ENCODE results near the gene PGGHG.

The PGGHG gene

GRCh38 chr11:334264-334994 is 45.5 kb downstream of the PGGHG start:
- Histone ChIP-seq H3K4me2 (ENCODE audit: low read length) (no peak overlapping the region), H2AFZ (ENCODE audit: low read length) (no peak overlapping the region), H3K36me3 (ENCODE audit: insufficient read depth, low read length) (peaks cover 5% of the 10 kb centered on the region; the same call in 1 of the 2 replicates), H3K79me2 (ENCODE audit: insufficient read depth, low read length) (no peaks in the 10 kb centered on the region), H3F3A (ENCODE audit: insufficient read depth, low read length) (no peaks in the 10 kb centered on the region), H4K20me1 (ENCODE audit: insufficient read depth, low read length) (no peaks in the 10 kb centered on the region), H3K27ac (ENCODE audit: low read depth, low read length, poor library complexity, severe bottlenecking) (no peak overlapping the region), H3K9me2 (ENCODE audit: low read depth, low read length) (no peaks in the 10 kb centered on the region), H3K27me3 (ENCODE audit: insufficient read depth, low read length) (peaks cover 3% of the 10 kb centered on the region; the same call in 1 of the 2 replicates), H3K4me1 (ENCODE audit: insufficient read depth, low read length, severe bottlenecking) (peaks cover 36% of the 10 kb centered on the region), H3K9ac (ENCODE audit: low read length) (no peak overlapping the region), H3K9me3 (ENCODE audit: low read length) (peaks cover 8% of the 10 kb centered on the region; the same call in 1 of the 2 replicates), H3K4me3 (ENCODE audit: low read depth, low read length, poor library complexity, severe bottlenecking) (no peak overlapping the region)
- no peak for TF ChIP-seq EZH2 (IDR thresholded peaks at IDR 0.05; ENCODE audit: borderline replicate concordance, low read length)
- TF ChIP-seq CTCF (IDR thresholded peaks at IDR 0.05; ENCODE audit: low read length) = no peak

- peaks cover 33% of the 10 kb centered on the region for H3K4me1 ChIP-seq (ENCODE audit: insufficient read depth, low read length, severe bottlenecking)
- no peak overlapping the region for H3K9ac ChIP-seq (ENCODE audit: low read length)
- peaks cover 8% of the 10 kb centered on the region; the same call in 1 of the 2 replicates for H3K9me3 ChIP-seq (ENCODE audit: low read length)
- H3K4me2 ChIP-seq (ENCODE audit: low read length) = no peak overlapping the region
- no peaks in the 10 kb centered on the region for H4K20me1 ChIP-seq (ENCODE audit: insufficient read depth, low read length)
- TF ChIP-seq EZH2 (IDR thresholded peaks at IDR 0.05; ENCODE audit: borderline replicate concordance, low read length) (no peak), CTCF (IDR thresholded peaks at IDR 0.05; ENCODE audit: low read length) (no peak)
- no peak overlapping the region for H2AFZ ChIP-seq (ENCODE audit: low read length)
- H3K9me2 ChIP-seq (ENCODE audit: low read depth, low read length) = no peaks in the 10 kb centered on the region
- H3F3A ChIP-seq (ENCODE audit: insufficient read depth, low read length) = no peaks in the 10 kb centered on the region
- H3K36me3 ChIP-seq (ENCODE audit: insufficient read depth, low read length) = peaks cover 5% of the 10 kb centered on the region; the same call in 1 of the 2 replicates
- H3K27me3 ChIP-seq (ENCODE audit: insufficient read depth, low read length) = peaks cover 3% of the 10 kb centered on the region; the same call in 1 of the 2 replicates
- H3K4me3 ChIP-seq (ENCODE audit: low read depth, low read length, poor library complexity, severe bottlenecking) = no peak overlapping the region
- H3K79me2 ChIP-seq (ENCODE audit: insufficient read depth, low read length) = no peaks in the 10 kb centered on the region
- peak overlapping the region; percentile 30 for H3K27ac ChIP-seq (ENCODE audit: low read depth, low read length, poor library complexity, severe bottlenecking)
Observed at GRCh38 chr11:335779-336658, 47.1 kb downstream of the PGGHG start.

- H2AFZ ChIP-seq (ENCODE audit: low read length) = no peak overlapping the region
Observed at GRCh38 chr11:336659-337198, 47.8 kb downstream of the PGGHG start.

More at GRCh38 chr11:336659-337198, 47.8 kb downstream of the PGGHG start:
- H3K79me2 ChIP-seq (ENCODE audit: insufficient read depth, low read length) = no peaks in the 10 kb centered on the region
- no peak overlapping the region for H3K4me2 ChIP-seq (ENCODE audit: low read length)
- no peaks in the 10 kb centered on the region for H3K9me2 ChIP-seq (ENCODE audit: low read depth, low read length)
- H4K20me1 ChIP-seq (ENCODE audit: insufficient read depth, low read length) = no peaks in the 10 kb centered on the region
- no peak overlapping the region for H3K9ac ChIP-seq (ENCODE audit: low read length)
- H3K9me3 ChIP-seq (ENCODE audit: low read length) = peaks cover 8% of the 10 kb centered on the region; the same call in 1 of the 2 replicates
- peaks cover 3% of the 10 kb centered on the region; the same call in 1 of the 2 replicates for H3K27me3 ChIP-seq (ENCODE audit: insufficient read depth, low read length)
- no peak overlapping the region for H3K4me3 ChIP-seq (ENCODE audit: low read depth, low read length, poor library complexity, severe bottlenecking)
- H3K27ac ChIP-seq (ENCODE audit: low read depth, low read length, poor library complexity, severe bottlenecking) = peak overlapping the region; percentile 30
- no peaks in the 10 kb centered on the region for H3F3A ChIP-seq (ENCODE audit: insufficient read depth, low read length)
- TF ChIP-seq EZH2 (IDR thresholded peaks at IDR 0.05; ENCODE audit: borderline replicate concordance, low read length) (no peak), CTCF (IDR thresholded peaks at IDR 0.05; ENCODE audit: low read length) (no peak)
- H3K4me1 ChIP-seq (ENCODE audit: insufficient read depth, low read length, severe bottlenecking) = peaks cover 33% of the 10 kb centered on the region
- peaks cover 5% of the 10 kb centered on the region; the same call in 1 of the 2 replicates for H3K36me3 ChIP-seq (ENCODE audit: insufficient read depth, low read length)
